Stimulated activated CD4-positive, alpha-beta T cell treated with anti-CD3 and anti-CD28 coated beads, Interleukin-2, amount 100 ng/mL, for 4 hours (primary cell): ENCODE results near the gene MYRIP.
"Not testable (repeated sequence)": the region's sequence is repeated elsewhere in the genome, so short reads cannot be mapped to it uniquely, and the experiment has no call there.

ENCODE experiments used
- DNase-seq: peaks from one replicate; pipeline ENCODE4 v3.0.0-alpha.2; 2020; ENCODE audit warnings: low read depth

MYRIP gene

GRCh38 chr3:40042752-40043443 lies 233.5 kb downstream of the MYRIP start:
- DNase-seq: no peak

DNA sequence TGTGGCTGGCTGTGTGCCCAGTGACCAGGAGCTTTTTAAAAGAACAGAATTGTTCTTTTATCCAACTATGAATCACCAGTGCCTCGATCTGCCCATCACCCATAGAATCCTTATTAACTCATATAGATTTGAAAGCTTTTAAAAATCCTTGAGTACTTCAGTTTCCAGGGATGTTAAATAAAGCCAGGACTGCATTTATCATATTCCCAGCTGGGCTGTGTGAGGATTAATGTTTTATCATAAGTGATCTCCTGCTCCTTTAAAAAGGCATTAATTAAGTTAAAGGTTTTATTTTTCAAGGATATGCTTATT lies 234.0 kb downstream of the MYRIP start:
- DNase-seq: no peak

DNA sequence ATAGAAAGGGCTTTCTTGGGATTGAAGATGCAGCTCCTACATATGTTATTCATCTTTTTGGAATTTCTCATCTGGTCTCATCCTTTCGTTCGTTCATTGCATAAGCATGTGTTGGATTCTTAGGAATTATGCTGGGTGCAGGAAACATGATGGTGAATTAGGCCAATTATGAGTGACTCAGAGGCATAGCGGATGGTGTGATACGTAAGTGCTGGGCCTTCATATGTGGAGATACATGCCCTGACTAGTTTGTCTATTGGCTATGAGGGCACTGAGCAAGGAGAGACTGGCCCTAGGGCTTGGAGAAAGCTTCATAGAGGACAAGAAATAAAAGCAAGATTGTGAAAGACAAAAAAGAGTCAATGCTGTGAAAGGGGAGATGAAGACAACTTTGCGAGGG lies 235.1 kb downstream of the MYRIP start:
- DNase-seq: no peak

DNA sequence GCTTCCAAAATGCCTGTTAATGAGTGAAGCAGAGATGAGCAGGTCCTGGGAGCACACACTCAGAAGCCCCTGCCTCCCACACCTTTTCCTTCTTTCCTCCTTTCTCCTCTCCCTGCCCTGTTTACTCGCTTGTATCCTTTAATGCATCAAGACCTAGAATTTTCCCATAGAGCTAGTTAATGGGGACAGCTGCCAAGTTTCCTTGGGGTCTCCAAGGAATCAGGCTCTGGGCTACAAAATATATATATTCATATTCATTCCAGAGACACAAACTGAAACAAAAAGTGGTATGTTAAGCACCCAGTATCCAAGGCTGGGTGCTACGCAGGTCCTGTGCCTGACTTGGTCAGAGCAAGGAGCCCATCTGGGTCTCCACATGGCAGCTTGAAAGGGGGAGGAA lies 235.6 kb downstream of the MYRIP start:
- DNase-seq: no peak

GRCh38 chr3:40046149-40046548 lies 236.7 kb downstream of the MYRIP start:
- no peak for DNase-seq

- no peak for DNase-seq
These were observed 238.0 kb downstream of the MYRIP start for GRCh38 chr3:40047406-40047805.

GRCh38 chr3:40053663-40054062 lies 244.3 kb downstream of the MYRIP start:
- no peak for DNase-seq

GRCh38 chr3:40054568-40055222 lies 245.3 kb downstream of the MYRIP start:
- no peak for DNase-seq

- no peak for DNase-seq
These were observed 246.0 kb downstream of the MYRIP start for GRCh38 chr3:40055361-40055760.

DNA sequence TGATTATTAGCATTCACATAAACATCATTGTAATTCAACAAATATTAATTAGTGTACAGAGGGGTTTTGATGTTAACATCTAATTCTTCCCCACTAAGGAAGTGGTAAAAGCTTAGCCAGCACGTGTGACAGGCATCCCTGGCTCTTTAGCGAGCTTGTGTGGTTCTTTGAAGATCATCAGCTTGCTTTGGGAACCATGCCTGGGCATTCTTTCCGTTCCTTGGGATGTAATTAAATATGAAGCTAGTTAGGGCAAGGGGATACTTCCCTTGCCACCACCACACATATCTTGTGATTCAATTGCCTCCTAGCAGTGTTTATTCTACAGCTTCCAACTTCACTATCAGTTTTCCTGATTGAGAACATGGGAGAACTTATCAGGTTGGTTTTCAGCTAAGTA lies 246.5 kb downstream of the MYRIP start:
- no peak for DNase-seq

- DNase-seq: no peak
These were observed 247.7 kb downstream of the MYRIP start for GRCh38 chr3:40057077-40057476.

DNA sequence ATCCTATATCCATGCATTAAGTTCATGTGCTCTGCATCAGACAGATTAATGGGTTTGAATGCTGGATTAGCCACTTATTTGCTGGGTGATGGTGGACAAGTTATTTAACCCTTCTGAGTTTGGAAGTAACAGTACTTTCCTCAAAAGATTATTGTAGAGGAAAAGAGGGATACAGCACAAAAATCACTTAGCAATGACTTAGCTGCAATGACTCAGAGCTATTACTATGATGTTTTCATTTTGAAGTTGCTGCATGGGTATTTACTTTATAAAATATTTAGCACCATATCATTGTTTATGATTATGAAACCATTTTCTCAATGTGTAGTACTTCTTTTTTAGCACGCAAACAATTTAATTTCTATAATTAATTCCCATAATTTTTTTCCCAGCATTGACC lies 248.4 kb downstream of the MYRIP start:
- no peak for DNase-seq

DNA sequence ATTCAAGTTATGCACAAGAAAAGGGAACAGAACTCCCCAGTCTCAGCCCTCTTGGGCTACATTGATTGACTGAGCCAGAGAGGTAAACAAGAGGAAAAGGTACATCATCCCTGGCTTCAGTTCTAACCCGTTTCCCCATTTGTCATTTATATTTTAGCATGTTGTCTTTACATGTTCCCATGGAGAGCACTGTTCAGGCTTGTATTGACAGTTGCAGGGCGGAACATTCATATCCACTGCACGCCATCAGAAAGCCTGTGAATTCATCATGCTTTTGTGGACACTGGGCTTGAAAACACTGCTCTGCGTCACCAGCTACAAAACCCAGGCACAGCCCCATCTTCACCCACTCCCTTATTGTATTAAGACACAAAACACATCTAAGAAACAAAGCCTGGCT lies 259.2 kb downstream of the MYRIP start:
- no peak for DNase-seq

DNA sequence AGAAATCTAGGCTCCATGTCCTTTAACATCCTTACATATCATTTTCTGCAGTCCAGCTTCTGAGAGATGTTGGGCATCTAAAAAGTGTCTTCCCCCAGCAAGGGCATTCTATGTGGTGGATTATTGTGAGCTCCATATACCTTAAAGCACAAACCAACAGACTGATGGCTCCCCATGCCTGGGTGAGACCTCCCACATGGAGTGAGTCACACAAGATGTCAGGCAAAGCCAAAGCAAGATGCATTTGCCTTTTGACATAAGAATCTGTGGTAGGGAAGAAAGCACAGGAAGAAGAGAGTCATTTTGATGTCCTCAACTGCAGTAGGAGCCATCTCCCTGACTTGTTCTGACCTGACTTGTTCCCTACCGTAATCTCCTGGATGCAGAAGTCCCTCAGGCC lies 261.4 kb downstream of the MYRIP start:
- DNase-seq: no peak

DNA sequence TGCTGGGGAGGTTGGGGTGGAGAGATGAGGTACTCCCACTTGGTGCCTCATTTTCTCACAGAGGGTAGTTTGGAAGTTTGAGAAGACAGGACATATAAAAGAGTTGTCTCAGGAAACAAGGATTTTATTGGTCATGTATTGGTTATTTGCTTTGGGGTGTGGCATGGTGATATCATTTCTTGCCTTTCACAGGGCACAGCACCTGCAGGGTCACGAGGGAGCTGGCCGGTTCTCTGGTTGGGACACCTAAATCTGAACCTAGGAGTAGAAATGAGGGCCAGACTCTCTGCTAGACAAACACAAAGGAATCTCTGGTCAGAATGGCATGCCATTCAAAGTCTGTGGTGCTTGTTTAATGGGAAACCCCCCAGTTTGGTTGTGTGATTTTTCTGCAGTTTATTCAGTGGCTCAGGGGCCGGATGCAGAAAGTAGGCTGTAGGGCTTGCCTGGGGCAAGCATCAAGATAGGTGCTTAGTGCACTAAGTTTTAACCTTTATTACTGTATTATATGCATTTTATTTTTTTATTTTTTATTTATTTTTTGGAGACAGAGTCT lies 262.4 kb downstream of the MYRIP start:
- no peak for DNase-seq

DNA sequence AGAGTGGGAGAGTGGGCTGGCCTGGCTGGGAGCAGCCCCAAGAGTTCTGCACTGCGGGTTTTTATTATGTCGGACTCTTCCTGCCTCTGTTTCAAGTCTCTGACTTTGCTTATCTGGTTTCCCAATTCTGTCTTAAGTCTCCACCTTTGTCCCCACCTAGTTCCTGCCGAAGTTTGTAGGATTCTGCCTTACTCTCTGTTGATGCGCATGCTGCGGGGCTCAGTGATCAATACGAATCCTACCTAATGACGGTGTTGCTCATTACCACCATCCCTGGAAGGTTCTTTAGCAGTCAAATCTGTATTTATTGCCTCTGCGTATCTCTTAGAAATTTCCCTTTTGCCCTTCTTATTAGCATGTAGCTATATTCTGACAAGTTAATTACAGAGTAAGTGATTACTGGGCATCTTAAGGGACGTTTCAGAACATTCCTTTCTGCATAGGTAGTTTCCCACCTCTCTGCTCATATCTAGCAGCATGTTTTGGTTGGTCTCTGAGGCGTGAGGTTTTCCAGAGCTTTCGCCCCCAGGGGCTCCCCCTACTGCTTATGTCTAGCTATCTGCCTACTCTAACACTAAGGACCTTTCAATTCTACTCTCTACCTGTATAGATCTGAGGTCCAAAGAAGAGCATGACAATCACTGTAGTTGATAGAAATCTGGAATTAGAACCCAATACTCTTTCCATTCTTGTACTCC lies 264.1 kb downstream of the MYRIP start:
- DNase-seq: no peak

DNA sequence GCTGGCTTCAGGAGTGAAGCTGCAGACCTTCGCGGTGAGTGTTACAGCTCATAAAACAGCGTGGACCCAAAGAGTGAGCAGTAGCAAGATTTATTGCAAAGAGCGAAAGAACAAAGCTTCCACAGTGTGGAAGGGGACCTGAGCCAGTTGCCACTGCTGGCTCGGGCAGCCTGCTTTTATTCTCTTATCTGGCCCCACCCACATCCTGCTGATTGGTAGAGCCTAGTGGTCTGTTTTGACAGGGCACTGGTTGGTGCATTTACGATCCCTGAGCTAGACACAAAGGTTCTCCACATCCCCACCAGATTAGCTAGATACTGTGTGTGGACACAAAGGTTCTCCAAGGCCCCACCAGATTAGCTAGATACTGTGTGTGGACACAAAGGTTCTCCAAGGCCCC lies 267.7 kb downstream of the MYRIP start:
- not testable (repeated sequence) for DNase-seq

DNA sequence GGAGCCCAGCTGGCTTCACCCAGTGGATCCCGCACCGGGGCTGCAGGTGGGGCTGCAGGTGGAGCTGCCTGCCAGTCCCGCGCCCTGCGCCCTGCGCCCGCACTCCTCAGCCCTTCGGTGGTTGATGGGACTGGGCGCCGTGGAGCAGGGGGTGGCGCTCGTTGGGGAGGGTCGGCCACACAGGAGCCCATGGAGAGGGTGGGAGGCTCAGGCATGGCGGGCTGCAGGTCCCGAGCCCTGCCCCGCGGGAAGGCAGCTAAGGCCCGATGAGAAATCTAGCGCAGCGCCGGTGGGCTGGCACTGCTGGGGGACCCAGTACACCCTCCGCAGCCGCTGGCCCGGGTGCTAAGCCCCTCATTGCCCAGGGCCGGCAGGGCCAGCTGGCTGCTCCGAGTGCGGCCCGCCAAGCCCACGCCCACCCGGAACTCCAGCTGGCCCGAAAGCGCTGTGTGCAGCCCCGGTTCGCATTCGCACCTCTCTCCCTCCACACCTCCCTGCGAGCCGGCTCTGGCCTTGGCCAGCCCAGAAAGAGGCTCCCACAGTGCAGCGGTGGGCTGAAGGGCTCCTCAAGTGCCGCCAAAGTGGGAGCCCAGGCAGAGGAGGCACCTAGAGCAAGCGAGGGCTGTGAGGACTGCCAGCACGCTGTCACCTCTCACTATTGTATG lies 268.6 kb downstream of the MYRIP start:
- not testable (repeated sequence) for DNase-seq

DNA sequence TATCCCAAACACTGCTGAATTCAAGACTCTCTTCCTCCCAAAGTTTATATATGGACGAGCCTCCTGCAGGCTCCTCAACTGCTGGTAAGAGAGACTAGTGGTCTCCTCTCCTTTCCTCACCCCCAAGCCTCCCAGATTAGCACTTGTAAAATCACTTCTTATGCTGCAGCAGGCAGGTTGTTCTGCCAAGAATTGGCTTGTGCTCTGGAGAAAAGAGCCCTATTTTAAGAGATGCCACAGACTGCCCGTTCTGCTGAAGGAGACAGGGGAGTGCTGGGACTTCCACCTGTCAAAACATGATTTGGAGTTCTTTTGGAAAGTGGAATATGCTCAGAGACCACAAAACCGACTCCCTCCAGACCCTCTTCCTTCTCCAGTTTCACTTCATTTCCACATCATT lies 269.2 kb downstream of the MYRIP start:
- no peak for DNase-seq

- no peak for DNase-seq
These were observed 269.9 kb downstream of the MYRIP start for GRCh38 chr3:40079203-40079846.

GRCh38 chr3:40079847-40080240 lies 270.4 kb downstream of the MYRIP start:
- DNase-seq: no peak

- no peak for DNase-seq
These were observed 273.7 kb downstream of the MYRIP start for GRCh38 chr3:40083066-40083465.
